HG02884 (cell line): ENCODE results near the gene ACTR1A.
"Not testable (repeated sequence)": the region's sequence is repeated elsewhere in the genome, so short reads cannot be mapped to it uniquely, and the experiment has no call there.

Source experiments
- ATAC-seq: cut with Tn5 transposase; IDR thresholded peaks from one replicate; pipeline ENCODE4 v1.9.1; 2021; ENCODE audit warnings: mild to moderate bottlenecking, moderate library complexity; ENCODE audit not compliant: unreplicated experiment

The ACTR1A gene

GRCh38 chr10:102515724-102516123 is 13.2 kb upstream of the ACTR1A start:
- ATAC-seq: no peak

GRCh38 chr10:102514487-102515311 is 12.2 kb upstream of the ACTR1A start:
- ATAC-seq: no peak

DNA sequence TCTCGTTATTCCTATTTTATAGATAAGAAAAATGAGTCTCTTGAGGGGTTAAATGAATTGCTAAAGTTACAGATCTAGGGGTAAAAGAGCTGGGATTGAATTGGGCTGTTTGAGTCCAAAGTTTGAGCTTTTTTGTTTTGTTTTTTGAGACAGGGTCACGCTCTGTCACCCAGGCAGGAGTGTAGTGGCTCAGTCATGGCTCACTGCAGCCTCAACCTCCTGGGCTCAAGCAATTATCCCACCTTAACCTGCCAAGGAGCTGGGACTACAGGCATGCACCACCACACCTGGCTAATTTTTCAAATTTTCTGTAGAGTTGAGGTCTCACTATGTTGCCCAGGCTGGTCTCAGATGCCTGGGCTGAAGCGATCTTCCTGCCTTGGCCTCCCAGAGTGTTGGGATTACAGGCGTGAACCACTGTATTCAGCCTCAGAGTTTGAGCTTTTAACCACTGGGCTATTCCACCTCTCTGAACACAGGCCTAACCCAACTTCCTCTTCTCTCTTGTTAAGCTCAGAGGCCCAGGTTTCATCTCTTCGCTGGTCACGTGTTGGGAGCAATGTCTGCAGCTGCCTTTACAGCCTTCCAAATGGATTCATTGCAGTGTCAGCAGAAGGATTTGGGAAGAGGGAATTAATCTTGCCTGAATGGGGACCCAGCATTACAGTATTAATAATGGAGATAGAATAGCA is 9.2 kb upstream of the ACTR1A start:
- peak; percentile 85 for ATAC-seq

- ATAC-seq: no peak
Observed at GRCh38 chr10:102509387-102509786, 6.9 kb upstream of the ACTR1A start.

DNA sequence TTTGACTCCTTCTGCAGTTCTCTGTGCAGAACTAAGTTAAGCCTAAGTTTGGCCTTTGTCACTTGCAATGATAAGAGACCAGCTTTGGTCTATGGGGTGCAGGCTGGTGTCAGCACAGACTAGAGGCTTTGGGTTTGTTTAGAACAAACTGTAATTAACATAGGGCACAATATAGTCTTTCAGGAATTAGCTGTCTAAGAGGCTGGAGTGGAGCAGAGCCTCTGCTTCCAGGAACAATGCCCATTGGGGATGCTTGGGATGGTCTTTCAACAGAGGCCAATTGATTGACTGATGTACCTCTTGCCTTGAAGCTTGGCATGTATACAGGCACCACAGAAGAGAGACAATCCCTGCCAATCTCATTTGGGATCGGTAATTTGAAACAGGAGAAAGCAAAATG is 6.0 kb upstream of the ACTR1A start:
- no peak for ATAC-seq

- ATAC-seq: no peak
Observed at GRCh38 chr10:102507521-102507920, 5.0 kb upstream of the ACTR1A start.

DNA sequence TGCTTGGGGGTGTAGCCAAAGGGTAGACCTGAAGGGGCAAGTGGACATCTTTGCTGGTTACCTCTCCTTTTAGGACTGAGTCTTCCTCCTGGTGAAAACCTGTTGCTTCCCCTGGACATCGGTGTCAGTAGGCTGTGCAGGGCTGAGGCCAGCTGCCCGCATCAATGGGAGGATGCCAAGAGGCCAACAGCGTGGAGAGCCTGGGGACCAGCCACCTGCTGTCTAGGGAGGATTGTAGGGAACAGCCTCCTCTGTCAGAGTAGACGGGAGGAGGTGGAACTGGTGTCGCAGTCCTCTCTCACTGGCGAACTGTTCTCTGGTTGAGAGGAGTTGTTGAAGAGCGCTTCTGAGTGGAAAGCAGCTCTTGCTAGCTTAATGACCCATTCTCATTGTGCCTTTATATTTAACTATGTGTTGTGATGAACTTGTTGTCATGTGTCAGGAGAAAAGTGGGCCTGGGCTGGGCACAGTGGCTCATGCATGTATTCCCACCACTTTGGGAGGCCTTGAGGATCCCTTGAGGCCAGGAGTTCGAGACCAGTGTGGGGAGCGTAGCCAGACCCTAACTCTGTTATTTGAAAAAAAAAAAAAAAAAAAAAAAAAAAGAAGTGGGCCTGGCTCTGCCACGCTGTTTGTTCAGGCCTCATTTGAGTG is 3.1 kb upstream of the ACTR1A start:
- ATAC-seq: no peak

DNA sequence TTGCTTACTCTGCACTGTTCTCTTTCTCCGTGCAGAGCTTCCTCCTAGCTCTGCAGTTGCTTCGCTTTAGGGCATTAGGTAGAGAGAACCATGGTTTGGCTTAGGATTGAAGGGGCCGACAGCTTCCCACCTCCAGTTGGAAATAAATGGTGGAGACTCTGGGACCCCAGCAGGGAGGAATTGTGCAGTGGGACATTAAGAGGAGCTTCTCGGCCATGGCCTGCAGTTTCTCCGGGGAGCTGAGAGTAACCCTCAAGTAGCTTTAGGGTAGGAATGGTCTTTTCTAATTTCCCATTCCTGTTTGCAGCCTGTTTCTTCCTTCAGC is 2.4 kb upstream of the ACTR1A start:
- ATAC-seq: no peak

DNA sequence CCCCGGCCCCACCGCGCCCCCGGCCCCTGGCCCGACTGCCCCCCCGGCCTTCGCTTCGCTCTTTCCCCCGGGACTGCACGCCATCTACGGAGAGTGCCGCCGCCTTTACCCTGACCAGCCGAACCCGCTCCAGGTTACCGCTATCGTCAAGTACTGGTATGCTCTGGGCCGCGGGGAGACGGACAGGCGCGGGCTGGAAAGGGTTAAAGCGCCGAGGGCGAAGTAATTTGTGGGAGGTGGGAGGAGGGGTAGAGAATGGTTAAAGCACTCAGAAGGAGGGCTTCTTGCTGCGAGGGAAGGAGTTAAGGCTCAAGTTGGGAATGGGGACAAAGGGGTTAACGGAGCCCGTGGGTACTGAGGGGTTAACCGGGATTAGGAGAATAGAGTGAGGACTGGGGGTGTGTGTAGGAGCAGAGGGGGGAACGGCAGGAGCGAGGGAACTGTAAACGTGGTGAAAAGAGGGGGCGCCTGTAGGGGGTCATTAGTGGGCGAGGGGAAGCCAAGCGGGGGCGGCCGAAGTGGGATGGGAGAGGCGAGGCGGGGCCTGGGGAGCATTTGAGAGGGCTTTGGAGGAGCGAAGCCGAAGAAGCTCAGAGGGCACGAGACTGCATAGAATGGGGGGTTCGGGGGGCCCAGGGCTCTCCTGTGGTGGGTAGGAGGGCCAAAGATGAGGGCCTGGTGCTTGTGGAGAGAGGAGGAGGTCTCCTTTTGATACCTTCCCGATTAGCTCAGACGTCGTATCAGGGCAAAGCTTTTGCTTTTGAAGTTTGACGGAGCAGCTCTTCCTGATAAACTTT is 1.9 kb upstream of the ACTR1A start:
- ATAC-seq: no peak

DNA sequence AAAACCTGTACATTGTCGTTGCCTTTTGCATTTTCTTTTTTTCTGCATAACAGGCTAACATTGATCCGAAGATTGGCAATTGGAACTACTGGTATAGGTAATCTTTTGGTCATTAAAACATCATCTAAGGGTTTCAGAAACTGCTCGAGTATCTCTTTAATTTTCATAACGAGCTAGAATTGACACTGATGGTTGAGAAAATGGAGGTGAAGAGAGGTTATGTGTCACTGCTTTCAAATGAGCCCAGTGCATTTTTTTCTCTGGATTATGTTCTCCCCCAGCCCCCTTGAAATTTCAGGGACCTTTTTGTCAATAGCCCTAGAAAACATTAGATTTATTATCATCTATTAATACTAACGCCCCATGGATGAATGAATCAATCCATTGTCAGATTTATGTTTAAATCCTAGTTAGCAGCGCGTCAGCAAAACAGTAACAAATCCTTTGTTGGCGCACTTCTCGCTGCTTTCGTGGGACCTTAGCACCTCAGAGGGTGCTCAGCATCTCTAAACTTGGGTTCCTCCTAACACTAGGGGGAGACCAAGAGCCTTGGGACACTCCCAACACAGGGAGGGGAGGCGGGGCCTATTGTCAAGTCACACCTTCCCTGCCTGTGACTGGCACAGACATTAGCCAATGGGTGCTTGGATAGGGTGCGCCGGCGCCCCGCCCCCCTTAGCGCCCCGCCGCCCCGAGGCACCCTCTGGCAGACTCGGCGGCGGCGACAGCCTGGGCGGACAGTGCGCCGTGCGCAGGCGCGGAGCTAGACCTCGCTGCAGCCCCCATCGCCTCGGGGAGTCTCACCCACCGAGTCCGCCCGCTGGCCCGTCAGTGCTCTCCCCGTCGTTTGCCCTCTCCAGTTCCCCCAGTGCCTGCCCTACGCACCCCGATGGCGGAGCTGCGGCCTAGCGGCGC is 1.0 kb upstream of the ACTR1A start, which contains the start of gene SUFU:
SUFU (plus strand) TSS at position 709 of the 915 bp plus-strand sequence; CDS start at position 890, 181 bp downstream.
- ATAC-seq: peak; percentile 49

DNA sequence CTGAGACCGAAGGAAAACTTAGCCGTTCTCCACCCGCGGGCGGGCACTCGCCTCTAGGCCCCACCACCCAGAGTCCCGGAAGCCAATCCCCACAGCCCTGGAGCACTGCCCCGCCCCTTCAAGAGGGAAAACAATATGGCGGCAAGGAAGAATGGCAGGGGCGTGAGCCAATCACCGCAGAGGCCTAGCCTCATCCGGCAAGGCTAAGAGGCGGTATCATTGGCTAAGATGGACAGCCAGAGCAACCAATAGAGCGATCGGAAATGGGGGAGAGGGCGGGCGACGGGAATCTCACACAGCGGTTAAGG is 529 bp downstream of the ACTR1A start:
- ATAC-seq: peak; percentile 71

- no peak for ATAC-seq
Observed at GRCh38 chr10:102501201-102502028, 1.1 kb downstream of the ACTR1A start.

DNA sequence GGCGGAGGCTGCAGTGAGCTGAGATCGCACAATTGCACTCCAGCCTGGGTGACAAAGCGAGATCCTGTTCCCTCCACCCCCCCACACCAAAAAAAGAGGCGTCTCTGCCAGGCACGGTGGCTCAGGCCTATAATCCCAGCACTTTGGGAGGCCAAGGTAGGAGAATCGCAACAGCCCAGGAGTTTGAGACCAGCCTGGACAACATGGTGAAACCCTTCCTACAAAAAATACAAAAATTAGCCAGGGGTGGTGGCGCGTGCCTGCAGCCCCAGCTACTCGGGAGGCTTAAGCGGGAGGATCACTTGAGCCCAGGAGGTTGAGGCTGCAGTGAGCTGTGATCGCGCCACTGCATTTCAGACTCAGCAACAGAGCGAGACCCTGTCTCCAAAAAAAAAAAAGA is 1.8 kb downstream of the ACTR1A start:
- not testable (repeated sequence) for ATAC-seq

DNA sequence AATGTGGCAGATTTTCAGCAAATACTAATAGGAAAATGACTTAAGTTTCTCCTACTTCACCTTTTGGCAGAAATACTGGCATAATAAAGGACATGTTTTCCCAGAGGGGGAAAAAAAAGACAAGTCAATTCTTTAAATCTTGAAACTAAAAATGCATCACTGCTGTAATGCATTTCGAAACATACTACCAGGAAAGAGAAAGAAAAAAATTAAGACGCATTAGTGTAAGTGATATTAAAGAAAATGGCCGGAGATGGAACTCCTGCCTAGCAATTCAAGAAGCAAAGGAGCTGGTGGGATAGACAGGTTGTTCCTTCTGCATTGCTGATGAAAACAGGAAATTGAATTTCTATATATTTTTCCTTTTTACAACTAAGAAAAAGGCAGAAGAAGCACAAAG is 3.2 kb downstream of the ACTR1A start:
- ATAC-seq: no peak

GRCh38 chr10:102497545-102497944 is 5.0 kb downstream of the ACTR1A start:
- no peak for ATAC-seq

DNA sequence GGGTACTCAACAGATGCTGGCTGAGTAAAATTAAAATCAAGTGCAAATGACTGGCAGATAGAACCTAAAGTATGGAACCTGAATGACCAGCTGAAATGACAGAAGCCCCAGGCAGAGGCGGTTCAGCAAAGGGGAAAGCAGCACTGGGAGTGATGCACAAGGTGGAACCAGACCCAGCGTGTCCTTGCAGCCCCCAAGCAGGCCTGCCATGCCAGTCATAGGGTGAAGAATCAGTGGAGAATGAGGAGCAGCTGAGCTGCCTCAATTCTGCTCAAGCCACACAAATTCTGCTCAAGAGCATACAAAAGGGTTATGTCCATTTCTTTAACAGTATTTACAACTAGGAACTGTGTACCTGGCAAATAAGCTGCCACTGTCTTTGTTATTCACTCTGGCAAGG is 8.7 kb downstream of the ACTR1A start:
- ATAC-seq: no peak

DNA sequence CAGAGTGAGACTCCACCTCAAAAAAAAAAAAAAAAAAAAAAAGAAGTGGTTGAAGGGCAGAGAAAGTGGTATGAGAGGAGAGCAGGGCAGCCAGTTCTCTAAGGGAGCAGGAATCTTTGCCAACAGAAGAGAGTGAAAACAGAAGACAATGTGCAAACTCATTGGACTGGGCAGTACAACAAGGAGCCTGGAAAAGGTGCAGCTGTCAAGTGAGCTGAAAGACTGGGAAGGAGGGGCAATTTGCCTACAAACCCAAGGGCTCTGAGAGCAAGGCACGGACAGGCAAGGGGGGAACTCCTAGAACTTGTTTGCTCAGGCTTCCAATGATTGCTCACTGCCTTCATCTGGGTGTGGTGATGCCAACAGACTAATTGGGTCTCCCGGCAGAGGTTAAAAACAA is 9.5 kb downstream of the ACTR1A start:
- ATAC-seq: no peak

DNA sequence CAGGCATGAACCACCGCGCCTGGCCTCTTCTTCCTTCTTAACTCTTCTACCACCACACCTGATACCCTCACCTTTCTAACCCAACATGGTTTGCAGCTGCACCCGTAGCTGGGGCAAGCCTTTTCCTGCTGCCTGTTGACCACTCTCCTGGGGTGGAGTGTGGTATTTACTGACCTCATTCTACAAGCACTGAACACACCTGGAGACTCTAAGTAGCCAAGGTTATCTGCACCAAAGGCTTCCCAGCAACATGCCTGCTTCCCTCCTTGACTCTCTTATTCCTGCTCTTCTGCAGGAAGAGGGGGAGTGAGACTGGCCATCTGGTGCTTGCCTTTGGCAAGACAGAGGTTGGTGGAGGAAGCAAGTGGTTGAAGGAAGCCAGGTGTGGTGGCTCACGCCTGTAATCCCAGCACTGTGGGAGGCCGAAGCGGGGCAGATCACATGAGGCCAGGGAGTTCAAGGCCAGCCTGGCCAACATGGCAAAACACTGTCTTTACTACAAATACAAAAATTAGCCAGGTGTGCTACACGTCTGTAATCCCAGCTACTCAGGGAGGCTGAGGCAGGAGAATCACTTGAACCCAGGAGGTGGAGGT is 10.1 kb downstream of the ACTR1A start:
- no peak for ATAC-seq

GRCh38 chr10:102491136-102491535 is 11.4 kb downstream of the ACTR1A start:
- no peak for ATAC-seq
